HG02885 (cell line): Measurements from ENCODE around the gene NOL12.

ENCODE experiments used
- ATAC-seq: cut with Tn5 transposase; IDR thresholded peaks from one replicate; pipeline ENCODE4 v1.9.1; 2021; ENCODE audit warnings: mild to moderate bottlenecking; ENCODE audit not compliant: unreplicated experiment, poor library complexity

NOL12 gene

DNA sequence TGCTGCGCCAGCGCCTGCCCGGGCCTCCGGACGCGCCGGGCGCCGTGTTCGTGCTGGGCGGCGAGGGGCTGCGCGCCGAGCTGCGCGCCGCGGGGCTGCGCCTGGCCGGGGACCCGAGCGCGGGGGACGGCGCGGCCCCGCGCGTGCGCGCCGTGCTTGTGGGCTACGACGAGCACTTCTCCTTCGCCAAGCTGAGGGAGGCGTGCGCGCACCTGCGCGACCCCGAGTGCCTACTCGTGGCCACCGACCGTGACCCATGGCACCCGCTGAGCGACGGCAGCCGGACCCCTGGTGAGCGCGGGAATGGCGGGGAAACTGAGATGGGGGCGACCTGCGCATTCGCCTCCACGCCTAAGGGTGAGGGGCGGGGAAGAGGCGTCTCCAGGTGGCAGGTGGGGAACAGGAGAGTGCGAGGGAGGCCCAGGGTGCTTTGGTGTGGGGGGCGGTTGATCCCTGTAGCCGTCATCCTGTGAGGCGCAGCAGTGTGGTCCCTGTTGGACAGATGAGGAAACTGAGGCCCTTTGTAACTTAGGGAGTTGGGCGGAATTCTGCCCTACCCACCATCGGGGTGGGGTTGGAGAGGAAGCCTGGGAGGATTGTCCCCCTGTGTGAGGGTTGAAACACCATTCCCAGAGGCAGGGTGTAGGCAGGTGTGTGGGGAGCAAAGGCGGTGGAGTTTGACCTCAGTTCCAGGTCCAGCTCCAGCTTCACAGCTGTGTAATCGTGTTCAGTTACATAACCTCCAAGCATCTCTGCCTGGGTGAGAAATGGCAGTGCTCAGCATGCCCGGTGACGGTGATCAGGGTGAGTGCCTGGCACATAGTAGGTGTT, 26.9 kb upstream of the NOL12 start:
- peak; percentile 17 for ATAC-seq

DNA sequence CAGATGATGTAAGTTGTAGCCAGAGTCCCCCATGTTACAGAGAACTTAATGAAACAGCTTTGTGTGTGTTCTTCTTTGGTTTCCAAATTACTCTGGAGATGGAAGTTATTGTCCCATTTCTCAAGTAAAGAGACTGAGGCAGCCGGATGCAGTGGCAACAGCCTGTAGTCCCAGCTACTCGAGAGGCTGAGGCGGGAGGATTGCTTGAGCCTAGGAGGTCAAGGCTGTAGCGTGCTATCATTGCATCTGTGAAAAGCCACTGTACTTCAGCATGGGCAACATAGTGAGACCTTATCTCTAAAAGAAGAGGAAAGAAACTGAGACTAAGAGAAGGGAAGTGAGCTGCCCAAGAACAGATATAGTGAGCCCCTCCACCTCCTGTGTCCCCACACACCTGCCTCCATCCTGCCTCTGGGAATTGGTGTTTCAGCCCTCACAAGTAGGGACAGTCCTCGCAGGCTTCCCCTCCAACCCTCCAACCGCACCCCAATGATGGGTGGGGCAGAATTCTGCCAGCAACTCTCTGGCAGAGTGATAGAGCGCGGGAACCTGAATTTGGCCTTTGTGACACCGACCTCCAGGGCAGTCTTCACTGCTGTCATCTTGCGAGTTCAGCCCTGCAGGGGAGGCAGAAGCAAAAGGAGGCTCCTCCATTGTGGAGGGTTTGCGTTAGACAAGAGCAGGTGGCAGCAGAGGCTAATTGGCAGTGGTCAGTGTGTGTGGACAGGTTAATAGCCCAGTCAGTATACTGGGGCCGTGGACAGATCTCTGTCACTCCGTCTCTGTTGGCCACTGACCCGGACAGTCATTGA, 26.0 kb upstream of the NOL12 start:
- ATAC-seq: no peak

DNA sequence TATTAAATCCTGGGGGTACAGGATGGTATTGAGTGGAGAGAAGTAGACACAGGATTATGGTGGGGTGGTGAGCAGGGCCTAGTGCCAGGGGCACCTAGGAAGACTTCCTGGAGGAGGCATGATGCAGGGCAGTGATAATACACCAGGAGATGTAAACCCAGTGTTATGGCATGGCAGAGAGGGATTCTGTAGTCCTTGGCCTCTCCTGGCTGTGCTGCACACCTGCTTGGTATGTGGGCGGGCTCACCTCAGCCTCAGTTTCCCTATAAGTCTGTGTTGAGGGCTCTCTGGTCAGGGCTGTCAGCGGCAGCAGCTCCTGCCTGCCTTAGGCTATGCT, 25.5 kb upstream of the NOL12 start:
- ATAC-seq: no peak

DNA sequence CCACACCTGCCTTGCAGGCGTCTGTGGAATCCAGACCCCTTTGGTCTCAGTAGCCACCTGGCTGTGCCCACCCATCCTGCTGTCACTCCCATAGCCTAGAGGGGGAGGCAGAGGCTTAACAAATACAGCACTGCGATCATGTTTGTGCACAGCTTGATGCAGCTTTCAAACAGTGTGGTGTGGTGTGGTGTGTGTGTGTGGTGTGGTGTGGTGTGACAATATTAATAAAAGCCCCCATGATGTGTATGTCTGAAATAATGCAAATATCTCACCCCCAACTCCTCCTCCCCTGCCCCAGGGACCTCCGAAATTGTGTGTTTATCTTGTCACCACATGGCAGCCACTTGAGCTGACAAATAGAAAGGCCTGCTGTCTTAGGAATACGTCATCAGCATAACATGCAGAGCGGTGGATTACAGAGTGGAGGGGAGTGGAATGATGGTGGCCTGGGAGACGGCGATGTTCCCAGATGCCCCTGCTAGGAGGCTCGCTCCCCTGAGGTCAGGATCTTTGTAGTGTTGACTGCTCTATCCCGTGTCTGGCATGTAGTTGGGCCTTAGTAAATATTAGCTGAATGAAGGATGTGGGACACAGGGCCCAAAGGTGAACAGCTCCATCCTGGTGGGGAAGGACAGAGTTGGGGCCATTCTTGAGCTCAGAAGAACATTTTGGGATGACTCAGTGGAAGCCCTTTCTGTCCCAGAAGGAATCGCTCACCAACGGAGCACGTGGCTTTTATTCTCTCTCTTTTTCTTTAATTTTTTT, 24.8 kb upstream of the NOL12 start:
- ATAC-seq: no peak

DNA sequence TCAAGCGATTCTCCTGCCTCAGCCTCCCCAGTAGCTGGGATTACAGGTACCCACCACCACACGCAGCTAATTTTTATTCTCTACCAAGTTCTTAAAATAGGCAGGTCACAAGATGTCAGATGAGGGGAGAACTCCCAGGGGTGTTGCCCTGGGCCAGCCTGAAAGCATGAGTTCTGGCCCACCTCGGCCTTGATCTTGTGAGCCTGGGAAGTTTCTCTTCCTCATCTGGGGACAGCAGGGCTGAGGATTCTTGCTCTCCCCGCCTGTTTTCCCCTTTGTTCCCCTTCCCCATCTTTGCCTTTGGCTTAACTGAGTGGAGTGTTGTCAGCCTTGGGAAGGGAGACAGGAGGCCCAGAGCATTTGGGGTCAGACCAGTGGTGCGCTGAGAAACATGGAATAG, 24.1 kb upstream of the NOL12 start:
- ATAC-seq: no peak

DNA sequence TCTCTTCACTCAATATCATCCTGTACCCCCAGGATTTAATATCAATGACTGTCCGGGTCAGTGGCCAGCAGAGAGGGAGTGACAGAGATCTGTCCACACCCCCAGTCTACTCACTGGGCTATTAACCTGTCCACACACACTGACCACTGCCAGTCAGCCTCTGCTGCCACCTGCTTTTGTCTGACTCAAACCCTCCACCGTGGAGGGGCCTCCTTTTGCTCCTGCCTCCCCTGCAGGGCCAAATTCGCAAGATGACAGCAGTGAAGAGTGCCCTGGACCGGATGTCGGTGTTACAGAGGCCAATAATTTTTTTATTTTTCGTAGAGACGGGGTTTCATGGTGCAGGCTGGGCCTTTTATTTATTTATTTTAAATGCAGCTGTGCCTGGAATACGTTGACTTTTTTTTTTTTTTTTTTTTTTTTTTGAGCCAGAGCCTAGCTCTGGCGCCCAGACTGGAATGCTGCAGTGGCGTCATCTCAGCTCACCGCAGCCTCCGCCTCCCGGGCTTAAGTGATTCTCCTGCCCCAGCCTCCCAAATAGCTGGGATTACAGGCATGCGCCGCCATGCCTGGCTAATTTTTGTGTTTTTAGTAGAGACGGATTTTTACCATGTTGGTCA, 22.5 kb upstream of the NOL12 start:
- ATAC-seq: no peak

DNA sequence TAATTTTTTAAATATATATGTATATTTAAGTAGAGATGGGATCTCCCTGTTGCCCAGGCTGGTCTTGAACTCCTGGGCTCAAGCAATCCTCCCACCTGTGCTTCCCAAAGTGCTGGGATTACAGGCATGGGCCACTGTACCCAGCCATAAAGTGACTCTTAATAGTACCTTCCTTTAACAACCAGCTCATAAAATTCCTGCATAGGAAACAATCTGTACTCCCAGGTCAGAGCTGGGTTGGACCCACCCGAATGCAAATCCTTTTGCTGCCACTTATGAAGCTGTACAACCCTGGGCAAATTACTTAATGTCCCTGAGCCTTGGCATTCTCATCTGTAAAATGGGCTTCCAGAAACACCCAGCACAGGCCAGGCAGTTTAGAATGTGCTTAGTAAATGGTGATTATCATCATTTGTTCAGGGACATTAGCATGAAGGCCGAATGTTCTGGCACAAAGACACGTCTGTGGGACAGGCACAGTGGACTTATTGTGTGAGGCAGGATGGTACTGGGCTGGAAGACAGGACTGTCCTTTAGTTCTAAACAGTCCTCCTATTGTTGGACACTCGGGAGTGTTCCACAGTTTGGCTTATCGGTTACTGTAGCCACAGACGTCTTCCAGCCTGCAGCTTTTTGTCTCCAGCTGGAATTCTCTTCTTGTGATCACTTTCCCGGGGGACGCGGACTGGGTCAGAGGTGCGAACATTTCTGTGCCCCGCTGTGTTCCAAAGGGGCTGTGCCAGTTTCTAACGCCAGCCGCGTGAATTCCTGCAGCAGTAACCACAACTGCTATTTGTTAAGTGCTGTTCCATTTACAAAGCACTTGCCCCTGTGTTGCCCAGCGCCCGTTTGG, 21.7 kb upstream of the NOL12 start:
- no peak for ATAC-seq

DNA sequence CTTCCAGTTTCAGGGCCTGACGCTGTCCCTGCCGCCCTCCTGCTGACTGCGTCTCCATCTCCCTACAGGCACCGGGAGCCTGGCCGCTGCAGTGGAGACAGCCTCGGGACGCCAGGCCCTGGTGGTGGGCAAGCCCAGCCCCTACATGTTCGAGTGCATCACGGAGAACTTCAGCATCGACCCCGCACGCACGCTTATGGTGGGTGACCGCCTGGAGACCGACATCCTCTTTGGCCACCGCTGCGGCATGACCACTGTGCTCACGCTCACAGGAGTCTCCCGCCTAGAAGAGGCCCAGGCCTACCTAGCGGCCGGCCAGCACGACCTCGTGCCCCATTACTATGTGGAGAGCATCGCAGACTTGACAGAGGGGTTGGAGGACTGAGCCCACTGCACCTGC, 20.7 kb upstream of the NOL12 start:
- no peak for ATAC-seq

DNA sequence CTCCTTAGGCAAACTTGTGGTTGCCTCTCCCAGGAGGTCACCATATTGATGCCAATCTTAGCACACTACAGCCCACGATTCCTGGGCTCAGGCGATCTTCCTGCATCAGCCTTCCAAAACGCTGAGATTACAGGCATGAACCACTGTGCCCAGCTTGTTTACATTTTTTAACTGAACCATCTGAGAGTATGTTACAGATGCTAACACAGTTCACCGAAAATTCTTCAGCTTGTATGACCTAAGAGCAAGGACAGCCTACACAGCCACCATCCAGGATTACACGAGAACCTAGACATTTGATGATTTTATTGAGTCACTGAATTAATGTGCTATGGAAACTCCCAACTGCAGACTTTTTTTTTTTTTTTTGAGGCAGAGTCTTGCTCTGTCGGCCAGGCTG, 16.6 kb upstream of the NOL12 start:
- ATAC-seq: no peak

DNA sequence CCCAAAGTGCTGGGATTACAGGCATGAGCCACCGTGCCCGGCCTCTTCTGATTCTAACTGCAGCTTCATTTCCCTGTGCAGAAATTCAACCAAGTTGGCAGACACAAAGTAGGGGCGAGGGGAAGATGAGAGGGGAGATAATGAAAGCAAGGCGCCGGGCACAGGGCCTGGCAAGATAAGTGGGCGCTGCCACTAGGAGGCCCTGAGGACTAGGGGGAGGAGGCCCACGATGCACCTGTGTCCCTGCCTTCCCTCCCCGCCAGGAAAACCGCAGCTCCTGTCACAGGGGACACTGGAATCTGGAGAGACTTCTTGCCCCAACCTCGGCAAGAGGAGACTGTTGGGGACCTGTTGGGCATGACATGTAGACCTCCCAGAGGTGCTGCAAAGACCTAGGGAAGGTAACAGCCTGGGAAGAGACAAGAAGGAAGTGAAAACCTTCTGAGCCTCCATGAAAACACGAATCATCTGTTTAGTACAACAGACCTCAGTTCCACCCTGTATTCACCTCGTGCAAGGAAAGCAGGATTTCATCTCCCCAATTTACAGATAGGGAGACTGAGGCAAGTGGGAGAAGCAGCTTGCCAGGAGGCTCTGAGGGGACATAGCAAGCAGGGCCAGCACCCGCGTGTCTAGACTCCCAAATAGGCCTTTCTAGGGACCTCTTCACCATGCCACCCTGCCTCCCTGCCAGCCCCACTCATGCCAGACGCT, 13.8 kb upstream of the NOL12 start:
- no peak for ATAC-seq

DNA sequence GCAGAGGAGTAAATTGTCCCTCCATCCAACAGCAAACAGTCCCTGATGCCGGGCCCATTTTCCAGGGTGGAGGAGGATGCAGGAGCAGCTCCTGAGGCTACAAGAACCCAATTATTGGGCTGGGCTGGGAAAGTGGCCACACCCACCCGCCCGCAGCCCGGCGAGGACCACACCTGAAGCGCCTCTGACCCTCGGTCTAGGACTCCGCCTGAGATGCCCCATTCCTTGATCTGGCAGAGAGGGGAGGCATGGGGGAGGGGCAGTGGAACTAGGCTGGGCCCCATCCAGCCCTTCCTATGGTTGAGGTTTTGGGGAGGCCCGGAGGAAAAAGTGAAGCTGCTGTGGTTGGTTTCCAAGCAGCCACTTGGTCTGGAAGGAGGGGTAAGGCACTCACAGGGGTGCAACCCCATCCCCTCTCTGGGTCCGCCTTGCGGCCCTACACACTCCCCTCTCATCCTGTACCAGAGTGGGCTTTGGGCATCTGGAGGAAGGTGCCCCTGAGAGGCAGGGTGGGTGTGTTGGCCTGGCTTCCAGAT, 13.2 kb upstream of the NOL12 start:
- ATAC-seq: no peak

DNA sequence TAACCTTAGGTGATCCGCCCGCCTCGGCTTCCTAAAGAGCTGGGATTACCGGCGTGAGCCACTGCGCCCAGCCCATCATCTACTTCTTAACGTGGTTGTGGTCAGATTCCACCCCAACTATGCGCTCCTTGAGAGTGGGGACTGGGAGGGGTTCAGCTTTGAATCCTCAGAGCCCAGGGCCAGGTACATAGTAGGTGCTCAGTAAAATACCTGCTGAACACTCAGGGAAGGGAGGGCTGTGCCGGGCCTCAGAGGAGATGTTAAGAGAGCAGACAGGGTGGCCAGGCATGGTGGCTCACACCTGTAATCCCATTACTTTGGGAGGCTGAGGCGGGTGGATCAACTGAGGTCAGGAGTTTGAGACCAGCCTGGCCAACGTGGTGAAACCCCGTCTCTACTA, 11.9 kb upstream of the NOL12 start:
- no peak for ATAC-seq

DNA sequence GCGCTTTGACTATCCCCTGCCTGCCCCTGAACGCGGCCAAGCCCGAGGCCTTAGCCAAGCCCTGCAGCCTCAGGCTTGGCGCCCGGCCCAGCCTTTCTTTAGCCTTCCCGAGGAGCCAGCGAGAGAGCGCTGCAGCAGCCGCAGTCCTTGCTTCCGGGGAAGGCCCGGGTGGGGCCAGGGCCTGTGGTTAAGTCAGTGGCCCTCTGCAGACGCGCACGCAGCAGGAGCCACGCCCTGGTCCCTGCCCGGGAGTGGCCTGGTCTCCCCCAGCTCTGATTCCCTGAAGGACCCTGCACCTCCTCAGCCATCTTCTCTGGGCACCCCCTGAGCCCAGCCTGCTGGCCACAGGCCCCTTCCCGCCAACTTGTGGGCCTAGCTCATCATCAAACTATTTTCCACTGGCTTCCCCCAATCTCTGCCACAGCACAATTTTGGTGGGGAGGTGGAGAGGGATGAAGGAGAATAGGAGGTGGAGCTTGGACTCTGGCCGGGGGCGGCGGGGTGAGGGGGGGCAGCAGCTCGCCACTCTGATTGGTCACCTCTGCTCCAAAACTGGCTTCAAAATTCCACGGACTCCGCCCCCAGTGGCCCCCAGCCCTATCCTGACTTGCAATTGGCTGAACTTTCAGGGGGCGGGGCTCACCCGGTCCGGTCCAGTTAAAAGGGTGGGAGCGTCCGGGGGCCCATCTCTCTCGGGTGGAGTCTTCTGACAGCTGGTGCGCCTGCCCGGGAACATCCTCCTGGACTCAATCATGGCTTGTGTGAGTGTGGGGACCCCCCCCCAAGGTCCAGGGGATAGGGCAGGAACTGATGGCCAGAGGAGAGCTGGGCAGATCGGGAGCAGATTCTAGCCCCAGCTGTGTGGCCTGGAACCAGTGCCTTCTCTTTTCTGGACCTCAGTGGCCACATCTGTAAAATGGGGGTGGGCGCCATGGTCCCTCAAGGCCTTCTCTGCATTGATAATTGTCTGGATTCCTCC, 10.9 kb upstream of the NOL12 start, which contains the start of gene LGALS1:
LGALS1 (plus strand) TSS at position 686 of the 979 bp plus-strand sequence; CDS start at position 753, 67 bp downstream.
- ATAC-seq: peak; percentile 54

DNA sequence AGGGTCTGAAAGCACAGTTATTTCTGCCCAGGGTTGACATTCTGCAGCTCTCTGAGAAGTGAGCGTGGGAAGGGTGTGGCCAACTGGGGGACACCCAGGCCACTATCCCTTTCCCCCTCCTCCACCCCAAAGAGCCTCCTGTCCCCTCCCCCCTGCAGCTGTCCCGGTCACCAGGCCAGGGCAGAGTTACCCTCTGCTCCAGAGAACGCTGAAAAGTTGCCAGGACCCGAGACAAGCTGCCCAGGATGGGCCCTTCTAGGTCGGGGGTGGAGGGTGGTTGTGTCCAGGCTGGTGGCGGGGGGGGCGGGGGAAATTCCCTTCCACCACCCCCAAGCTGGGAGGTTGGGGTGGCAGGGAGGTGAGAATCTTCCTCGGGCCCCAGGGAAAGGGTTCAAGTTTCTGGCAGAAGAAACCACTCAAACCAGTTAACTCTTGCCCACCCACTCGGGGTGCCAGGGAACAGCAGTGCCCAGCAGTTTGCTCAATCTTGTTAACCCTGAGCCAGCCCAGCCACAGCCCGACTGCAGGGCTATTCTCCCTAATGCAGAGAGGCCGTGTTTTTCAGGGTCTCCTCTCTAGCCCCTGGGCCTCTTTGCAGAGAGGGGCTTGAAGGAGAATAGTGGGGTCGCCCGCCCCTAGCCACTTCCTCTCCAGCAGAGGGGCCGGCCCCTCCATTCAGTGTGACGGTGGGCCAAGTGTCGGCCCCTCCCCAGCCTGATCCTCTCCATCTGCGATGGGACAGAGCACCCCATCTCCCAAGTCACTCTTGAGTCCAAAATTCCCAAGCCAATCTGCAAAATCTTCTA, 10.0 kb upstream of the NOL12 start:
- ATAC-seq: no peak

DNA sequence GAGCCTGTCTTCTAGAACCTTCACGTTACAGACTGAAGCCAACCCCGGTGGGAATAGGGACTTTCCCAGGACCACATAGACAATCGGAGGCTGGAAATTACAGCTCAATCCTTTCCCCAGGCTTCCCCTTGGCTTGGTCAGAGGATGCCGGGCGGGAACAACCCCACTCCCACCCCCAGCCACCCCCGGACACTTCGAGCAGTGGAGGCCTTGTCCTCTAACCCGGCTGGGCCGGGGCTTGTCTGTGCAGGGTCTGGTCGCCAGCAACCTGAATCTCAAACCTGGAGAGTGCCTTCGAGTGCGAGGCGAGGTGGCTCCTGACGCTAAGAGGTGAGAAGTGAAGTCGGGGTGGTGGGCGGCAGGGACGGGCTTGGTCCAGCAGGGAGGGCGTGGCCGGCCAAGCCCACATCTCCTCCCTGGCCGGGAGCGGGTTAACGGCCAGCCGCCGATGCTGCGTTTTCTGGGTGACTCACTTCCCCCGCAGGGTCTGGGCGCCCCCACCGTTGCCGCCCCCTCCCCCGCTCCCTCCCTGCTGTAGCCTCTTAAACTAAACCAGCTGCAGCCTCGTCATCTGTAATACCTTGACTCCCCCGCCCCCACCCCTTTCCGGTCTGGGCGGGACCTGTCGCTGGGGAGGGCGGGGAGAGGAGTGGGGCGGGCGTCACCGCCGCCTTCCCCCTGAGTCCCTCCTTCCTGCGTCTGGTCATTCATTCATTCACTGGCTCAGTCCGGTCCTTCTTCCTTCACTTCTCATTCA, 9.2 kb upstream of the NOL12 start:
- peak; percentile 63 for ATAC-seq

DNA sequence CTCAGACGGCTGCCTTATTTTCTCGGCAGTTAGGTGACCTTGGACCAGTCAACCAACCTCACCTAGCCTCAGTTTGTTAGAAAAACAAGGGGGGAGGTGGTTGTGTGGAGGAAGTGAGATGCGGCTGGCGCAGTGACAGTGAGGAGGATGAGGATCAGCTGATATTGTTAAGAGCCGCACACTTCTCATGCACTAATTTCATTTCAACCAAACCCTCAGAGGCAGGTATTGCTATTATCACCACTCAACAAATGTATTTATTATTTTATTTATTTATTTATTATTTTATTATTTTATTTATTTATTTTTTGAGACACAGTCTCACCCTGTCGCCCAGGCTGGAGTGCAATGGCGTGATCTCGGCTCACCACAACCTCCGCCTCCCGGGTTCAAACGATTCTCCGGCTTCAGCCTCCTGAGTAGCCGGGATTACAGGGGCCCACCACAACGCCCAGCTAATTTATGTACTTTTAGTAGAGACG, 8.6 kb upstream of the NOL12 start:
- ATAC-seq: peak; percentile 2
